GM12892 (cell line): Measurements from ENCODE around the gene ASXL3.

Experiments used
- POLR2A ChIP-seq: IDR thresholded peaks from 2 replicates; pipeline ENCODE4 v1.6.1; 2011; ENCODE audit warnings: low read depth, low read length, control low read depth
- POLR2AphosphoS5 ChIP-seq: IDR thresholded peaks from 2 replicates; pipeline ENCODE4 v1.6.1; 2011; ENCODE audit warnings: low read depth, low read length, control low read depth

DNA sequence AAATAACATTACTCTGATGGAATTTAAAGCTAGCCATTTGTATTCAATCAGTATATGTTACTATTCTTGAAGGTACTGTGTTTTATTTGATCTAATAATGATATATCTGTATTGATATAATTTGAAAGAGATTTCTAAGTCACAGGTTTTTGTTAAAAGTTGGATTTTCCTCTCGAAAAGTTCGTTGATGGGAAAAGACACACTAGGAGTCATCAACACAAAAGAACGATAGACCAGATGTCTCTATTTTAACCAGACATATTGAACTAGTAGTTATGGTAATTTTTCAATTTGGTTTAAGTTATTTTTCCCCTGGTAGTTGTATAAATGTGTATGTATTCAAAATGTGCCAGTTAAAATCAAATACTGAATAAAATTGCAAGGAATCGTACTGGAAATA, 2.5 kb downstream of the ASXL3 start:
- TF ChIP-seq POLR2A (no peak), POLR2AphosphoS5 (no peak)
